Stimulated activated naive CD8-positive, alpha-beta T cell treated with anti-CD3 and anti-CD28 coated beads, Interleukin-15, Interleukin-2, amounts not matched to agents 100 U/mL and 50 U/mL, for 24 hours (primary cell): ENCODE results near the gene MARK2.
A peak's percentile ranks its signal among the peaks of the same experiment; 100 is the strongest.

Experiments used
- ATAC-seq: fragments of 150-1000 bp; cut with Tn5 transposase; one replicate; pipeline ENCODE4 v1.10.0; 2021
- DNase-seq: peaks from one replicate; pipeline ENCODE4 v3.0.0; 2021

MARK2 gene

DNA sequence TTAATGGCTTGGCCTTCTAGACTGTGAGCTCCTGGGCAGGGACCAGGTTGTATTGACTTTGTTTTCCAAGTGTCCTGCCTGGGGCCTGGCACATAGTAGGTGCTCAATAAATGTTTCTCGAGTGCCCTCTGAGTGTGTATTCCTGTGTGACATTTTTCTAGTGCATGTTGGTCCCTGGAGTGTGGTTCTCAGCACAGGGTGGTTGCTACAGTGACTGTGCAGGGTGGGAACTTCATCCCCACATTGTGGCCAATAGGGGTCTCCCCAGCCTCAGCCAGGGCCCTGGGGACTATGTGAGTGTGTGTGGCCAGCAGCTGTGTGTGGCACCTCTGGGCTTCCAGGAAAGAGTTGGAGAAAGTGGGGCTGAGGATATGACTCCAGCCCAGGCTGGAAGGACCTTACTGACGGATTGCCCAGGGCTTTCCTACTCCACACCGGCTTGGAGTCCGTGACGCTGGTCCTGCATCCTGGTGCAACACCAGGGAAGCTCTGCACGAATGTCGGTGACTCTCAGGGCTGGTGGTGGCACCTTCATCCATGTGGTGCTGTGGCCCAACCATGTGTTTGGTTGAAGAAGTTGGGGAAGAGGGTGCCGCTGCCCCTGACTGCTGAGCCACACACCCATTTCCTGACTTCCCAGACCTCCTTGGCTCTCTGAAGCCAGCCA lies 9.0 kb upstream of the MARK2 start:
- DNase-seq: no peak
- peak; percentile 63 for ATAC-seq

DNA sequence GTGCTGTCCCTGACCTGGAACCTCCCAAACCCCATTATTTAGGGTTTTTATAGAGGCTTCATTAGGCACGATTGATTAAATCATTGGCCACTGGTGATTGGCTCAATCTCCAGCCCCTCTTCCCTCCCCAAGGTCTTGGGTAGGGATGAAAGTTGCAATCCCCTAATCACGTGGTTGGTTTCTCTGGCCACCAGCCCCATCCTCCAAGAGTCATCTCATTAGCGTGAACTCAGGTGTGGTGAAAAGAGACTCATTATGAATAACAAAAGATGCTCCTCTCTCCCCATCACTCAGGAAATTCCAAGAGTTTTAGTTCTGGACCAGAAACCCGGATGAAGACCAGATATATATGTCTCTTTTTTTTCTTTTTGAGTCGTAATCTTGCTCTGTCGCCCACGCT lies 7.6 kb upstream of the MARK2 start:
- ATAC-seq: no peak
- DNase-seq: no peak

DNA sequence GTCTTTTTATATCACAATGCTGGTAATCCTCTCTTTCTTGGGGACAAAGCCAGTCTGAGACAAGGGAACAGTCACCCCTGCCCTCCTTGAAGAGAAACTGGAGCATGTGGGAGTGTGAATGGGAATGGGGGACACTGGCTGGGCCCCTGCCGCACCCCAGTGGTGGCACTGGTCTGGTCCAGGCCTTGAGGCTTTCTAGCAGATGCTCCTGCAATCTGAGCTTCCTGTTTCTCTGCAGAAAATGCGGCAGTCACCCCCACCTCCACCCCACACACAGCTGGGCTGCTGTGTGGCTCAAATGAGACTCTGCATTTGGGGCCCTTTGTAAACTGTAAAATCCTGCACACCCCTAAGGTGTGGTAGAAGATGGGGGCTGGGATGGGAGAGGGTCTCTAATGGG lies 6.6 kb upstream of the MARK2 start:
- DNase-seq (no peak), ATAC-seq (no peak)

DNA sequence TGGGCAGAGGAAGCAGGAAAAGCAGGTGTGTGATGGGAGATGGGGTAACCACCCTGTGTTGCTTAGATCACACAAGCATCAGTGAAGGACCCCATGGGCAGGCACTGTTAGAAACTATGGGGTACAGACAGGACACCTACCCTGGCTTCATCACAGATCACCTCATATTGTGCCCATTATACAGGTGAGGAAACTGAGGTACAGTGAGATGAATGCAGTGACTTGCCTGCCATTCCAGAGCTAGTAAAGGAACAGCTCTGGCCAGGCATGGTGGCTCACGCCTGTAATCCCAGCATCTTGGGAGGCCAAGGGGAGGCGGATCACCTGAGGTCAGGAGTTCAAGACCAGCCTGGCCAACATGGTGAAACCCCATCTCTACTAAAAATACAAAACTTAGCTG lies 5.9 kb upstream of the MARK2 start:
- no peak for DNase-seq
- ATAC-seq: no peak

DNA sequence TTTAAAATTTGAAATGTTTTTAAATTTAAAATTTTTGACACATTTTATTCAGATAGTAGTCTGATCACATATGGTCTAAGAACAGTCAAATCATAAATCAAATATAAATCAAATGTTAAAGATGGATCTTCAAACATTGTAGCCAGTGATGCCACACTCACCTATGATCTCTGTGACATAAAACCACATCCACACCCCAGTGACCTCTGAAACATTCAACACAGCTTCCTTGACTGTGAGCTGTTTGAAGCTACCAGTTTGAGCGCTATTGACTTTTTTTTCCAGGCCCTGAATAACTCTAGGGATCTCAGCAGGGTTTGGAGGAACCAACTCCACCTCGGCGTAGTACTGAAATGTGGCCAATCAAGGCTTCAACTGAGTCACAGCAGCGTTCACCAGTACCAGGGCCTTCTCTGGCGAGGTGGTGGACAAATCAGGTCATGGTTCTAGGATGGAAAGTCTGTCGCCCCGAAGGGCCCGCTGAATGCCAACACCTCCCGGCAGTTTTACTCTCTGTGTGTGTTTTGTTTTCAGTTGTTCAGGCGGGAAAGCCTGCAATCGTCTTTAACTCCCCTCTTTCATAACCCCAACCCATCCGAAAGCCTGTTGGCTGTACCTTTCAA lies 4.3 kb upstream of the MARK2 start:
- ATAC-seq: no peak

DNA sequence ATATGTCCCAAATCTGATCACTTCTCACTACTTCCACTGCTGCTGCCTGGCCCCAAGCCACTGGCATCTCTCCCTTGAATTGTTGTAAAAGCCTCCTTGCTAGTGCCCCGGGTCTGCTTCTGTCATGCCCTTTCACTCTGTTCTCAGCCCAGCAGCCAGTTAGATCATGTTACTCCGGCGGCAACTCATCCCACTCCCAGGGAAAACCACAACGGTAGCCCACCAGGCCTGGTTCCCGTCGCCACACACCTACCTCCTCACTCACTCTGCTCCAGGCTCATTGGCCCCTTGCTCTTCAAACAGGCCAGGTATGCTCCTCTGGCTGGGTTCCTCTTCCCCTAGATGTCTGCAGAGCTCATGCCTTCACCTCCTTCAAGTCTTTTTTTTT lies 3.8 kb upstream of the MARK2 start:
- DNase-seq: no peak

More for the DNA sequence above, 4.3 kb upstream of the MARK2 start:
- DNase-seq: no peak

DNA sequence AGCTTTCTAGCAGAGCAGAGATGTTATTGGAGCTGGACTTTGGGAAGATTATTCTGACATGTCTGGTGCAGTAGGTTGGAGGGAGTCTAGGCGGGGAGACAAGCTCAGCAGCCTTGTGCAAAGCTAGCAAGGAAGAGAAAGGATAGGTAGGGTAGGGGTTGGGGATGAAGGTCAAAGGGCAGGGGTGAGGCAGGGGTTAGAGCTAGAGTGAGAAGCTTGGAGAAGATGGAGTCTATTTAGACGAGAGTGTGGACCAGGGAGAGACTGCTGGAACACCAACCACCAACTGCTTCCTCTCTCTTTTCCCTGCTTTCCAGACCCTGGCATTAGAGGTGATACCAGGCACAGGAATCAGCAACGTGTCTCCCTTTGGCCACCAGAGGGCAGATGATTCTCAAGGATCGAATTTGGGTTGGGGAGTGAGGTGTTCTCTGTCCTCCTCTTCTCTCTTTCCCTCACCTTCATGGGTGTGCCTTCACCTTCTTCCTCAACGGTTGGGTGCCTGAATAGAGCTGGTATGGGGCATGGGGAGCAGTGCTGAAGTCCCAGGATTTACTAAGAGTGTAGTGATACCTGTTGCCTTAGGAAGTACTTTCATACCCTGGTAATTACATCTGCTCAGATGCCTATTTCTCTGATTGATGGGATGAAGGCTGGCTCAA lies 1.8 kb upstream of the MARK2 start:
- ATAC-seq (no peak), DNase-seq (peak; percentile 76)

More for the DNA sequence above, 3.8 kb upstream of the MARK2 start:
- no peak for ATAC-seq

DNA sequence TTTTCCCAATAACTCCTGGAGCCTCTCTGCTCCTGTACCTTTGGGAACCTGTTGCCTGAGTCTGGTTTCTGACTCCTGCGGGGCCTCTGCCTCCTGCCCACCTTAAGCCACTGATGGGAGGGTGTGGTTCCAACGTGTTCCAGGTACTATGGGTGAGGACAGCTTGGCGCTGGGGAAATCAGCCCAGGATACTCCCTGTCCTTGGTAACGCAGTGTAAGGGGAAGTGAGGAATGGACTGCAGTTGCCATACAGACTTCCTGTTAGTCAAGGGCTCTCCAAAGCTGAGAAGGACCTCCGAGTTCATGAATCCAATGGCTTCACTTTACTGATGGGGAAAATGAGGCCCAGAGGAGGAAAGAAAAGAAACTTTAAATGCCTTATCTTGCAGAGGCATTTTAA lies 1.2 kb upstream of the MARK2 start:
- no peak for DNase-seq
- no peak for ATAC-seq

DNA sequence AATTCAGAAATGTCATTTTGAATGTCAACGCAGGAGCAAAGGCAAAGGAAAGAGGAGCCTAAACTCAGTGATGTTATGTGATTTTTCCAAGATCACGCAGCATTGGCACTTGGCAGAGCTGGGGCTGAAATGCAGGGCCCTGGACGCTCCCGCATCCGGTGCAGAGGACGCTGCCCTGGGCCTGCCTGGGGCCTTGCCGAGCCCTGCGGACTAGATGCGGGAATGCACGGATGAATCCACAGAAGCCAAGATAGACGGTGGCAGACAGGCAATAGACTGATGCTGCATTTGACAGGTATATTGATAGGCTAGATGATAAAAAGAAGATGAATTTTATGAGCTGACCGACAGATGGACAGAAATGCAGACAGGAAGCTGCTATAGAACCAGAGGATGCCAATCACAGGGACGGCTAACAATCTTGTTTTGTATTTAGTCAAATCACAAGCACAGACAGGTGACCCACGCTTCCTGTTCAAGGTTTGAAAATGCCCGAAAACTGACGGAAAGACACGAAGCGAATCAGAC lies 696 bp upstream of the MARK2 start:
- DNase-seq: no peak
- ATAC-seq: no peak

DNA sequence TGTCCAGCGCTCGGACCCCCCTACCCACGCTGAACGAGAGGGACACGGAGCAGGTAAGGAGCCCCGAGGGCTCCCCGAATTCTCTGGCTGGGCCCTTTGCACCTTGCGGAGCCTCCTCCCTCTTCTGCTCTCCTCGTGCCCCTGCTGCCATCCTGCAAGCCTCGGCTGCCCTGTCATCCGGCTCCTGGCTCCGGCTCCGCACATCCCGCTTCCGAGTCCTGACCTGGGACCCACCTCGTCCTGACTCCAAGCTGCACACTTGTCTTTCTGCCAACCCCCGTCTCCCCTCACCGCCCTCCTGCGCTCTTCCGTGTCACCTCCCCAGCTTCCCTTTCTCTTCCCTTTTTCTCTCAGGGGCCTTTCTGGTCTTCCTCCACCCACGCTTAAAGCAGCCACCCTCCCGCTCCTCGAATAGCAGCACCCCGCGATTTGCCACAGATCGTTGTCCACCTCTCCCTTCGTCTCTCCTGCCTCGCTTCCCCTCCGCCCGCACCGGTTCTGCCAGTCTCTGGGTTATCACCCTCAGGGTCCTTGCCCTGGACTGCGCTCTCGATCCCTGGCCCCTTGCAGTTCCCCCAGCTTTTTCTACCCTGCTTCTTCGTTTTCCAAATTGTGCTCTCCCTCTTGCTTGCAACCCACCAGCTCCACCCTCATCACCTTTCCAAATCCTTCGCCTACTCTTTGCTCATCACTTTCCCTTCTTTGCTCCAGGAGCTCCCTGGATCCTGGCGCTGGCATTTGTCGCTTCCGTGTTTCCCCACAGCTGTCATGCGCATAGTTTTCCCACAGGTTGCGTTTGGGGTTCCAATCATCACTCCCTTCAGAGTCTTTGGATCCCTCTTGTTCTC lies 822 bp downstream of the MARK2 start:
- no peak for ATAC-seq
- peak; percentile 47 for DNase-seq

DNA sequence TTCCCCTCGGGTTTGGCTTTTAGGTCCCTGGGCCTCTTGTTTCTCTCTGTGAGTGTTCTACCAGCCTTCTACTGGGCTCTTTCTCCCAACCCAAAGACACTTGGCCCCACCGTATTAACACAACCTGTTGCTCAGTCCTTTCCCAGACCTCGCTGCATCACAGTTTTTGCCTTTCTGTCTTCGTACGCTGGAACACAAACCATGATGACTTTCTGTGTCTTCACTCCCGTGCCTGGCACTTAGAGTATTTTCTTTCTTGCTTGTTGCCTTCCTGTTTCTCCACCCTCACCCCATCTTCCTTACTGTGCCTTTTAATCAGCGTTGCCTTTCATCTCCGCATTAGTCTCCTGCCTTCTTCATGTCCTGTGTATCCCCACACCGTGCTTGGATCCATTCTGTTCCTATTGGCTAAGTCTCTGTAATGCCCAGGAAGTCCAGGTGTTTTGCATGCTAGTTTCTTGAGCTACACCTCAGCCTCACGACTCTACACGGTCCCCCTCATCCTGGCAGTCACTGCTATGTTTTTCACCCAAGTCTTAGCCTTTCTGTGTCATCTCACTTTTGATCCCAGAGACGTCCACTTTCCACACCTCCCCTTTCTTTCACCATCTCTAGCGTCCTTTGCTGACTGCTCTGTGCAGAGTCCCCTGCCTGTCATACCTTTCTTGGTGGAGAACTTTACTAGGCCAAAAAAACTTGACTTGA lies 1.6 kb downstream of the MARK2 start:
- ATAC-seq (no peak), DNase-seq (no peak)

DNA sequence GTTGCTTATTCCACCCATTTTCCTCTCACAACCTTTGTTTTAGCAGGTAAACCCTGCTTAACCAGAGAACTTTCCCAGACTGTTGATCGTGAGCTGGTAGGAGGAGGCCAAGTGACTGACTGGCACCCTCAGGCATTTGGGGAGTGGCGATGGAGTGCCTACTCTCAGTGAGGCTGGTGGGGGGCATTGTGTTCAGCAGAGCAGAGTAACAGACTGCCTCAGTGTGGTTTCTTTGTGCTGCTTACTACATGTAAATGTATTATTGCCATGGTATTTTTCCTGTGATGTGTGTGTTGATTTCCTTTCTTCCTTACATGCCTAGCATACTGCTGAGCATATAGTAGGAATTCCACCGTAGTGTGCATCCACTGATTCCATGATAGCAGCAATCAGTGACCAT lies 2.6 kb downstream of the MARK2 start:
- no peak for DNase-seq
- no peak for ATAC-seq

DNA sequence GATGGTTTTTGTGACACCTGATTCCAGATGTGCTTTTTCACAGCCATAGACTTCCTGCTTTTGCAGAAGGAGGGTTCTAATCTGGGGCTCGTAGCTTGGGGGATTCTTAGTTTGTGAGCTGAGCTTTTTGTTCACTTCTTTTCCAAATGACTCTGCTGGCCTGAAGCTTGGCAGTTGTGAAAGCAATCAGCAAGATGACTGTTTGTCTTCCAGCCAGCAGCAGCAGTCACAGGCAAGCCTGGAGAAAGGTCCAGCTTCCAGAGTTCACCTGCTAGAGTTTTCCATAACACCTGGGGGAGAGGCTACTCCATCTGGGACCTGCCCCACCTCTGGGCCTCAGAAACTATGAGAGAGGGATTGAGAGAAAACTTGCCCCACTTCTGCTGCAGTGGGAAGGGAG lies 4.1 kb downstream of the MARK2 start:
- no peak for ATAC-seq

DNA sequence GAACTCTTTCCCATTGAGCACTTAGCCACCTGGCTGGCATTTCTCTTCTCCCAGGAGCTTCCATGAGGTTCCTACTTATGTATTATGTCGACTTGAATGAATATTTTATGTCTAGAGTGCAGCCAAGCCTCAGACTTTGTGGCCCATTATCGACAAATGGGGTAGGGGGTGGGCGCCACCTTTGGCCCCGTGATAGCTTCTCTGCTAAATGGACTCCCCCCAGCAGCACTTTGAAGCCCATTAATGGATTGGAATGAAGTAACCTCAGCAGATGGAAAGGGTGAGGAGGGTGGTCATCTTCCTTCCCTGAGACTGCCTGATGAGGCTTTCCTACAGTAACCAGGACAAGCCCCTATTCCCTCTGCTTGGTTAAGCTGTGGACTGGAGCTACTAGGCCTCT lies 5.9 kb downstream of the MARK2 start:
- ATAC-seq: no peak
- no peak for DNase-seq

More for the DNA sequence above, 4.1 kb downstream of the MARK2 start:
- no peak for DNase-seq

DNA sequence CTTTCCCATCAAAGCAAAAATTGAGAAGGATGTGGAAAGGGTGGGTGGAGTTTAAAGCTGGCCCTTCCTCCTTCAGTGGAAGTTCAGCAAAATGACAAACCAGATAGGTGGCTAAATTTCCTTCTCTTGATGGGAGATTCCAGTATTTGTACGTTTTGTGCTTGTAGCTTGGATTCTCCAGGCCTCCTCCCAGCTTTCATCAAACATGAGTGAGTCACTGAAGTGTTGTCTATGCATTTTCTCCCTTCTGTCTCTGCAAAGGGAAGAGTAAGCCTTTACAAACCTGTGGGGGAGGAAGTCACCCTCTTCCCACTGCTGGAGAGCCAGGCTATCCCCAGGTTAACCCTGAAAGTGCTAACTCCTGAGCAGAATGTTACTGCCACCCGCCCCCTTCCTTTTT lies 6.4 kb downstream of the MARK2 start:
- DNase-seq: no peak

DNA sequence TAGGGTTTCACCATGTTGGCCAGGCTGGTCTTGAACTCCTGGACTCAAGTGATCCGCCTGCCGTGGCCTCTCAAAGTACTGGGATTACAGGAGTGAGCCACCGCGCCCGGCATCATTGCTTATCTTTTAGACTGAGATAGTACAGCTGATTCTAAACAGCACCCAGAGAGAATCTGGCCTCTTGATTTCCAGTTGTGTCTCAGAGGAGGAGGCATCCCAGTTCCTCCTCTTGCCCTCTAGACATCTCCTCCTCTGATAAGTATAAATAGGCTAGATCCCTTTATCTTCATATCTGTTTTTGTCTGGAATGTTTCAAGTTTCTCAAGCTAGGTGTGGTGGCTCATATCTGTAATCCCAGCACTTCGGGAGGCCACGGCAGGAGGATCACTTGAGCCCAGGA lies 7.0 kb downstream of the MARK2 start:
- DNase-seq: no peak
- ATAC-seq: no peak

More for the DNA sequence above, 6.4 kb downstream of the MARK2 start:
- ATAC-seq: no peak

DNA sequence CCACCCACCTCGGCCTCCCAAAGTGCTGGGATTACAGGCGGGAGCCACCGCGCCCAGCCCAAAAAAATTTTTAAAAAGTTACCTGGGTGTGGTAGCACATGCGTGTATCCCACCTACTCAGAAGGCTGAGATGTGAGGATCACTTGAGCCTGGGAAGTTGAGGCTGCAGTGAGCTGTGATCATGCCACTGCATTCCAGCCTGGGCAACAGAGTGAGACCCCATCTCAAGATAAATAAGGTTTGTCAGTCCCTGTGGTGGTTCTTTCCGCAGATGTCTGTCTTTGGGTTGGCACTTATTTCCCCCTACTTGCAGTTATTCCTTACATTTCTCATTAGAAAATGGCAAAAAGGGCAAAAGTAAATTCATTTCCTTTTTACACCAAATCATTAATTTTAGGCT lies 8.0 kb downstream of the MARK2 start:
- no peak for ATAC-seq
- no peak for DNase-seq

DNA sequence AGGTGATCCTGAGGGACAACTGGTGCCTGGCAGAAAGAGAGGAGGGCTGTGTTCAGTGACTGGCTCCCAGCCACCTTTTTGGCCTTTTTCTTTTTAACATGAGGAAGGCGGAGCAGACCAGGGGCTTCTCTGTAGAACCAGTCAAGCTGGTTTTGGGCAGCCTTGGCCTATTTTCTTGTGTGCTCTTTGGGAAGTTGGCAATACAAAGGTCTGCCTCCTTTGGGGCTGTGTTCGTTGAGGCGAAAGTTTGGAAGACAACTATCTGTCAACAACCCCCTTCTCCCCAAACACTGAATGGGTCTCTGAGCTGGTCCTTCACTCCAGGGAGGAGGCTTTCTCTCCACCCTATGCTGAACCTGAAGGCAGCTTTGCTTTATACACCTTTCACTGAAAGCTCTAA lies 8.5 kb downstream of the MARK2 start:
- DNase-seq (no peak), ATAC-seq (no peak)

DNA sequence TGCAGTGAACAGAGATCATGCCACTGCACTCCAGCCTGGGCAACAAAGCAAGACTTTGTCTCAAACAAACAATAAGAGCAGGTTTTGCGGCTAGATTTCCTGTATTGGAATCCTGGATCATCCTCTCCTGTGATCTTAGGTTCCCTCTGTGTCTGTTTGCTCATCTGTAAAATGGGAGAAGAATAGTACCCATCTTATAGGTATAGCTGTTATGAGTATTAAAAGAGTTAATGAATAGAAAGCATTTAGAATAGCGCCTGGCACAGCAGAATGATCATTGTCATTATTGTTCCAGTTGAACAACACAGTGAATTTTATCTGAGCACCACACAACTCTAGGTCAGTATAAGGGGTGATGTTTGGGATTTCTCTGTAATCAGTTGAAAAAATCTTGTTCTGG lies 10.8 kb downstream of the MARK2 start:
- DNase-seq: no peak
- ATAC-seq: no peak

DNA sequence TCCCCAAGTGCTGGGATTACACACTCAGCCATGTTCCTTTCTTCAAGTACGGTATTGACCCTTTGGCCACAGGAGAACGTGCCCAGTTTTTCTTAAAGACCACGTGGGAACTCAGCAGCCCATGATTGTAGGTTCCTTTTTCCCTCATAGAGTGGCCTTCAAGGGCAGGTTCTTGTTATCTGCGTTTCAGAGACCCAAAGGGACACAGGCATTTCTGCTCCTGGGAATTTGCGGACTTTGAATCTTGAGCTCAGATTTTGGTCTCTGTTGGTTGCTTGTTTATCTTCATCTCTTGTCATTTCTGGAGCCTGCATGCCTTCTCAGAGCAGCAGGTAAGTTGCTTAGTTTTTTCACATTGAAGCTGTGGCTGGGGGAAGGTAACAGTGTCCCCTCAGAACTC lies 12.0 kb downstream of the MARK2 start:
- DNase-seq: no peak
- no peak for ATAC-seq

DNA sequence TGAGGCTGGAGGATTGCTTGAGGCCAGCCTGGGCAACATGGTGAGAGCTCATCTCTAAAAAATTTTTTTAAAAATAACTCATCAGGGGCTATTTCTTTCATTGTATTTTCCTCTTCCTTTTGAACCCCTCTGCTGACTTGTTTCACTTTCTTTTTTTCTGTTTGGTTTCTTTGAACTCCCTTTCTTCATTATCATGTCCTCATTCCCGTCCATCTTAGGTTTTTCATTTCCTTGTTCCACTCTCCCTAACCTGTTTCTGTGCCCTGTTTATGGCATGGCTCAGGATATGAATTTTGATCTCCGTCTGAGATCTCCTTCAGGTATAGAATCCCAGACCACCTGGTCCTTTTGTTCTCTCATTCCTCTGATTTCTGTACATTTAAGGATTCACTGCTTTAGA lies 12.5 kb downstream of the MARK2 start:
- DNase-seq (no peak), ATAC-seq (peak; percentile 36)

DNA sequence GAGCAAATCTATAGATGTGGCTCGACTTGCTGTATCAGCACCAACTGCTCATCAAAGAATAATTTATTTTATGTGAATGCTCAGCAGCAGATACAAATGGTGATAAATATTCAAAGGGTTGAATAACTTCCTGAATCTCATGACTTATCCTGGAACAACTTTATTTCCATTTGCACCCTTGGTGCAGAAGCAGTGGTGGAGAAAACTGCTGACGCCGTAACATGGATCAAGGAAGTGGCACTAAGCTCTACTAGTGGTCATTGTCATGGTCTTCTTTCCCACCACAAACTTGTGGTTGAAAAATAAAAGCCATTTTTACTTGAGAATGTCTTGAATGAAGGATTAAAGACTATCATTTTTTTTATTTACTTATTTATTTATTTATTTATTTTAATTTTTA lies 14.6 kb downstream of the MARK2 start:
- DNase-seq (no peak), ATAC-seq (no peak)
